ENCODE data around the gene ERCC6L.

The ERCC6L gene

GRCh38 chrX:72273718-72274117 lies 34.9 kb upstream of the ERCC6L start:
- DNase-seq (ENCODE audit: low spot score) = no peak
- in situ Hi-C loops (cut with MboI; ENCODE audit: low sequenced_read_pairs, unreplicated experiment) = no loop called here
- no peak for TF ChIP-seq CTCF (IDR thresholded peaks at IDR 0.05; ENCODE audit: borderline replicate concordance, control extremely low read depth, extremely low read depth, insufficient read depth, missing control alignments)

- DNase-seq (ENCODE audit: low spot score) = no peak
- TF ChIP-seq CTCF (IDR thresholded peaks at IDR 0.05; ENCODE audit: borderline replicate concordance, control extremely low read depth, extremely low read depth, insufficient read depth, missing control alignments) = no peak
- in situ Hi-C loops (cut with MboI; ENCODE audit: low sequenced_read_pairs, unreplicated experiment) = no loop called here
These were observed 34.0 kb upstream of the ERCC6L start for GRCh38 chrX:72272868-72273267.

- in situ Hi-C loops (cut with MboI; ENCODE audit: low sequenced_read_pairs, unreplicated experiment) = no loop called here
- TF ChIP-seq CTCF (IDR thresholded peaks at IDR 0.05; ENCODE audit: borderline replicate concordance, control extremely low read depth, extremely low read depth, insufficient read depth, missing control alignments) = no peak
- DNase-seq (ENCODE audit: low spot score) = no peak
These were observed 33.0 kb upstream of the ERCC6L start for GRCh38 chrX:72271812-72272211.

- in situ Hi-C loops (cut with MboI; ENCODE audit: low sequenced_read_pairs, unreplicated experiment) = no loop called here
- TF ChIP-seq CTCF (IDR thresholded peaks at IDR 0.05; ENCODE audit: borderline replicate concordance, control extremely low read depth, extremely low read depth, insufficient read depth, missing control alignments) = no peak
- no peak for DNase-seq (ENCODE audit: low spot score)
These were observed 32.4 kb upstream of the ERCC6L start for GRCh38 chrX:72271091-72271788.

GRCh38 chrX:72270316-72270866 lies 31.6 kb upstream of the ERCC6L start:
- TF ChIP-seq CTCF (IDR thresholded peaks at IDR 0.05; ENCODE audit: borderline replicate concordance, control extremely low read depth, extremely low read depth, insufficient read depth, missing control alignments) = no peak
- in situ Hi-C loops (cut with MboI; ENCODE audit: low sequenced_read_pairs, unreplicated experiment) = no loop called here
- no peak for DNase-seq (ENCODE audit: low spot score)

GRCh38 chrX:72269671-72270251 lies 30.9 kb upstream of the ERCC6L start:
- no peak for TF ChIP-seq CTCF (IDR thresholded peaks at IDR 0.05; ENCODE audit: borderline replicate concordance, control extremely low read depth, extremely low read depth, insufficient read depth, missing control alignments)
- no peak for DNase-seq (ENCODE audit: low spot score)
- in situ Hi-C loops (cut with MboI; ENCODE audit: low sequenced_read_pairs, unreplicated experiment) = no loop called here
